ENCODE results near the gene LRSAM1.

The LRSAM1 gene

DNA sequence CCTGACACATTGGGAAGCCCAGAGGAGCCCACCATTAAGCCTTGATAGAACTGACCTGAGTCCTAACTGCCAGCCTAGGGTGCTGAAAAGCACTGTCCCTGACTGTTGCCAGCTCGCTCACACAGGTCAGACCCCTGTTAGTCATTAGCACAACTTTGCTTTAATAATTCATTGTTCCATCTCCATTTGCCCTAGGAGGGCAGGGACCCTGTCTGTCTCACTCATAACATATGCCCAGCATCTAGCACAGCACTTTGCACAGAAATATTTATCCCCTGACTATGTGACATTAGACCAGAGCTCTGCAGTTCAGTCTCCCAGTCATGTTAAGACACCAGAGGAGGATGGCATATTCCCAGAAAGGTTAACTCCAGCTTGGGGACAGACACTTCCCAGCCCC is 99.0 kb downstream of the LRSAM1 start:
- TF ChIP-seq EZH2phosphoT487 (conservative IDR thresholded peaks at IDR 0.05; ENCODE audit: low read length) = no peak
- TF ChIP-seq, protein P1, sequence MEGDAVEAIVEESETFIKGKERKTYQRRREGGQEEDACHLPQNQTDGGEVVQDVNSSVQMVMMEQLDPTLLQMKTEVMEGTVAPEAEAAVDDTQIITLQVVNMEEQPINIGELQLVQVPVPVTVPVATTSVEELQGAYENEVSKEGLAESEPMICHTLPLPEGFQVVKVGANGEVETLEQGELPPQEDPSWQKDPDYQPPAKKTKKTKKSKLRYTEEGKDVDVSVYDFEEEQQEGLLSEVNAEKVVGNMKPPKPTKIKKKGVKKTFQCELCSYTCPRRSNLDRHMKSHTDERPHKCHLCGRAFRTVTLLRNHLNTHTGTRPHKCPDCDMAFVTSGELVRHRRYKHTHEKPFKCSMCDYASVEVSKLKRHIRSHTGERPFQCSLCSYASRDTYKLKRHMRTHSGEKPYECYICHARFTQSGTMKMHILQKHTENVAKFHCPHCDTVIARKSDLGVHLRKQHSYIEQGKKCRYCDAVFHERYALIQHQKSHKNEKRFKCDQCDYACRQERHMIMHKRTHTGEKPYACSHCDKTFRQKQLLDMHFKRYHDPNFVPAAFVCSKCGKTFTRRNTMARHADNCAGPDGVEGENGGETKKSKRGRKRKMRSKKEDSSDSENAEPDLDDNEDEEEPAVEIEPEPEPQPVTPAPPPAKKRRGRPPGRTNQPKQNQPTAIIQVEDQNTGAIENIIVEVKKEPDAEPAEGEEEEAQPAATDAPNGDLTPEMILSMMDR (IDR thresholded peaks at IDR 0.05; ENCODE audit: insufficient read depth, low read length, poor library complexity, severe bottlenecking) = no peak
- no peak overlapping the region for H3K9ac ChIP-seq (ENCODE audit: low read length)
- no peaks in the 10 kb centered on the region for H3K27me3 ChIP-seq (ENCODE audit: low read length)
- H3K4me3 ChIP-seq (ENCODE audit: insufficient read depth, low read length, poor library complexity, severe bottlenecking) = no peak overlapping the region
- no peaks in the 10 kb centered on the region for H4K20me1 ChIP-seq (ENCODE audit: low read depth, low read length)
- no peak overlapping the region for H3K4me2 ChIP-seq (ENCODE audit: low read depth, low read length, poor library complexity, severe bottlenecking)
- H3K9me3 ChIP-seq (ENCODE audit: insufficient read depth, low read length) = no peaks in the 10 kb centered on the region
- H3K9me2 ChIP-seq (replicated peaks; ENCODE audit: insufficient read depth, low read length) = no peaks in the 10 kb centered on the region
- no peaks in the 10 kb centered on the region for H3K36me3 ChIP-seq (ENCODE audit: low read length)
- no peaks in the 10 kb centered on the region for H3K79me2 ChIP-seq (ENCODE audit: insufficient read depth, low read length)
- H3F3A ChIP-seq (ENCODE audit: insufficient read depth) = no peaks in the 10 kb centered on the region
- no peak overlapping the region for H3K27ac ChIP-seq (ENCODE audit: low read depth, low read length)
- no peak overlapping the region for H2AFZ ChIP-seq (ENCODE audit: low read depth, low read length, severe bottlenecking)

DNA sequence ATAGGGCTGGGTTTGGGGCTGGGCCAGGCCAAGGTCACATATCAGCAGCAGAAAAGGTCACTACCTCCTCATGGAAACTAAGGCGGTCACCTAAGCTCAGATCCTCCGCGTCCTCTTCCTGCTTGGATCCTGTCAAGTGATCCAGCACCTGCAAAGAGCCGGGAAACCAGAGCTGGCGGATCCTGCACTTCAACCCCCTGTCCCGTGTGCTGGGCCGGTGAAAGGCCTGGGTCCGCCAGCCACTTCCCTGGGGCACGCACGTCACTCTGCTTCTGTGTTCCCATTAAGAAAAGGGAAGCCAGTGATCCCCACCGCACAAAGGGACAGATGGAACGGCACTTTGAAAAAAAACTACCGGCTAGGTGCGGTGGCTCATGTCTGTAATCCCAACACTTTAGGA is 99.4 kb downstream of the LRSAM1 start:
- TF ChIP-seq, protein P1 (IDR thresholded peaks at IDR 0.05; ENCODE audit: insufficient read depth, low read length, poor library complexity, severe bottlenecking) = no peak
- no peak for TF ChIP-seq EZH2phosphoT487 (conservative IDR thresholded peaks at IDR 0.05; ENCODE audit: low read length)
- no peaks in the 10 kb centered on the region for H3K27me3 ChIP-seq (ENCODE audit: low read length)
- no peak overlapping the region for H3K9ac ChIP-seq (ENCODE audit: low read length)
- H3K9me2 ChIP-seq (replicated peaks; ENCODE audit: insufficient read depth, low read length) = no peaks in the 10 kb centered on the region
- H3K36me3 ChIP-seq (ENCODE audit: low read length) = no peaks in the 10 kb centered on the region
- no peak overlapping the region for H3K4me2 ChIP-seq (ENCODE audit: low read depth, low read length, poor library complexity, severe bottlenecking)
- no peak overlapping the region for H3K27ac ChIP-seq (ENCODE audit: low read depth, low read length)
- no peaks in the 10 kb centered on the region for H3F3A ChIP-seq (ENCODE audit: insufficient read depth)
- no peak overlapping the region for H3K4me3 ChIP-seq (ENCODE audit: insufficient read depth, low read length, poor library complexity, severe bottlenecking)
- H4K20me1 ChIP-seq (ENCODE audit: low read depth, low read length) = no peaks in the 10 kb centered on the region
- H2AFZ ChIP-seq (ENCODE audit: low read depth, low read length, severe bottlenecking) = no peak overlapping the region
- H3K79me2 ChIP-seq (ENCODE audit: insufficient read depth, low read length) = no peaks in the 10 kb centered on the region
- no peaks in the 10 kb centered on the region for H3K9me3 ChIP-seq (ENCODE audit: insufficient read depth, low read length)

Data from SU-DHL-6 (cell line).